Measurements from ENCODE around the gene EPN3. TPM values are rescaled to one million over a fixed set of nuclear protein-coding genes. Genes with fewer than 3 reads are reported as not detected.
A peak's percentile ranks its signal among the peaks of the same experiment; 100 is the strongest.

The EPN3 gene
- total and polyA plus RNA-seq, 2 experiments from 2014 or later, result 2.3 to 7.7 TPM

GRCh38 chr17:50539762-50540559 lies 7.4 kb downstream of the EPN3 start:
- Histone ChIP-seq H3K4me3 (no peak overlapping the region), H3K36me3 (ENCODE audit: insufficient read depth) (no peaks in the 10 kb centered on the region), H2AFZ (no peak overlapping the region), H3K4me2 (no peak overlapping the region), H3K27me3 (ENCODE audit: insufficient read depth) (peaks cover 11% of the 10 kb centered on the region), H3K79me2 (replicated peaks; ENCODE audit: insufficient read depth) (no peaks in the 10 kb centered on the region), H3F3A (replicated peaks; ENCODE audit: low read depth) (no peaks in the 10 kb centered on the region), H4K20me1 (replicated peaks; ENCODE audit: insufficient read depth) (no peaks in the 10 kb centered on the region), H3K9me2 (ENCODE audit: insufficient read depth) (no peaks in the 10 kb centered on the region), H3K4me1 (ENCODE audit: insufficient read depth) (peaks cover 16% of the 10 kb centered on the region; the same call in 1 of the 2 replicates), H3K27ac (ENCODE audit: low read depth) (no peak overlapping the region)
- Mint-ChIP-seq H3K4me3 (no peak overlapping the region), H3K27me3 (ENCODE audit: insufficient read depth, low read depth, poor library complexity) (peaks cover 17% of the 10 kb centered on the region), H3K4me1 (peaks cover 27% of the 10 kb centered on the region), H3K9me3 (no peaks in the 10 kb centered on the region), H3K27ac (no peak overlapping the region), H3K36me3 (ENCODE audit: low read depth) (peaks cover 8% of the 10 kb centered on the region; the same call in 2 of the 3 replicates)
- TF ChIP-seq REST (IDR thresholded peaks at IDR 0.05; ENCODE audit: unreplicated experiment), result no peak
- no peak for TF ChIP-seq EZH2phosphoT487 (IDR thresholded peaks at IDR 0.05; ENCODE audit: unreplicated experiment)
- no peak for TF ChIP-seq ZNF462 (CRISPR knock-in tag; IDR thresholded peaks at IDR 0.05)
- TF ChIP-seq POLR2AphosphoS5 (IDR thresholded peaks at IDR 0.05; ENCODE audit: low read depth), result no peak
- TF ChIP-seq ETS1 (IDR thresholded peaks at IDR 0.05), result no peak
- no peak for TF ChIP-seq STAT1 (IDR thresholded peaks at IDR 0.05; ENCODE audit: unreplicated experiment)
- no peak for TF ChIP-seq EZH2 (IDR thresholded peaks at IDR 0.05; ENCODE audit: low read depth, unreplicated experiment)
- DNase-seq (ENCODE audit: low spot score) (peak; percentile 60), ATAC-seq (peak; percentile 39)
